Body of pancreas (tissue), 4 donors: ENCODE data around the gene HIBCH. TPM values are rescaled to one million over a fixed set of nuclear protein-coding genes. Genes with fewer than 3 reads are reported as not detected.

Experiments used
- ATAC-seq: fragments of 150-250 bp; one replicate; pipeline ENCODE4 v1.9.1; 2016
- DNase-seq, 4 donors: peaks; one replicate each; pipeline ENCODE4 v3.0.0-alpha.2; 2019
- H3K27ac ChIP-seq, 4 donors: fragments of 200-600 bp; sonication (generic); 1 replicate in 3 of 4; 2 replicates in 1 of 4; pipeline versions ENCODE4 v1.5.1 to v1.6.1; 2016 to 2019; ENCODE audit warnings: mild to moderate bottlenecking in 1 of 4, mixed read lengths in 1 of 4, moderate library complexity in 1 of 4
- H3K27me3 ChIP-seq, 2 donors: fragments of 200-600 bp; sonication (generic); one replicate each; pipeline ENCODE4 v1.6.0; 2016; ENCODE audit warnings: mild to moderate bottlenecking in 1 of 2
- H3K36me3 ChIP-seq, 2 donors: fragments of 200-600 bp; sonication (generic); replicated peaks in 1 of 2; 2 replicates each; pipeline ENCODE4 v1.5.1; 2016; ENCODE audit warnings: low read depth in 2 of 2; ENCODE audit not compliant: insufficient read depth in 1 of 2
- H3K4me1 ChIP-seq: fragments of 200-600 bp; sonication (generic); one replicate; pipeline ENCODE4 v1.6.0; 2016
- H3K4me3 ChIP-seq, 2 donors: fragments of 200-600 bp; sonication (generic); 1 replicate in 1 of 2; 2 replicates in 1 of 2; pipeline ENCODE4 v1.5.1; 2016 to 2019
- H3K9me3 ChIP-seq, 3 donors: fragments of 200-600 bp; sonication (generic); 1 replicate in 2 of 3; 2 replicates in 1 of 3; pipeline ENCODE4 v1.5.1; 2016
- CTCF ChIP-seq, 7 experiments: fragments of 450-650 bp in 4 of 7; fragments of 200-600 bp in 3 of 7; sonication (generic) in 3 of 7; IDR thresholded peaks; one replicate each; pipeline ENCODE4 v1.5.1; 2016 to 2019; ENCODE audit warnings: antibody characterized with exemption in 7 of 7
- POLR2A ChIP-seq, 3 donors: fragments of 450-650 bp; IDR thresholded peaks; one replicate each; pipeline ENCODE4 v1.6.1; 2016; ENCODE audit warnings: antibody characterized with exemption in 3 of 3, mild to moderate bottlenecking in 2 of 3
- WGBS, 2 donors: methylation state at CpG; one replicate each; pipeline ENCODE4 v1.1.5; 2017; 5-methylcytosine and 5-hydroxymethylcytosine counted together
- intact Hi-C: fragments of 100-400 bp; cut with DNase I; formaldehyde crosslinking; loops from one replicate; pipeline ENCODE4 v1.15.1; 2023
- total RNA-seq, 2 donors: library from RNA; depleted of rRNA; stranded (reverse); fragments of >200 nt; gene quantifications; one replicate each; pipeline ENCODE4 v1.1.0, GENCODE V29; 2016

The HIBCH gene
- total RNA-seq, 2 donors from 2014 or later, result 19.4 to 21.3 TPM

- DNase-seq (no peak), ATAC-seq (no peak)
- peaks cover 0 to 2% of the 10 kb centered on the region in 2 donors for H3K36me3 ChIP-seq
- H3K4me3 ChIP-seq, result no peak overlapping the region
- peaks cover 21% of the 10 kb centered on the region for H3K4me1 ChIP-seq
- H3K9me3 ChIP-seq, result no peaks in the 10 kb centered on the region
- intact Hi-C loops, result no loop called here
- 65 to 86% methylated on average over 2 of the region's 2 CpGs for WGBS, 2 donors
- no peak overlapping the region for H3K27ac ChIP-seq
- TF ChIP-seq POLR2A (IDR thresholded peaks at IDR 0.05) (no peak), CTCF (IDR thresholded peaks at IDR 0.05) (no peak)
- H3K27me3 ChIP-seq, result no peaks in the 10 kb centered on the region
These were observed 120.5 kb downstream of the HIBCH start for GRCh38 chr2:190199109-190199508.

GRCh38 chr2:190197143-190197720 lies 122.4 kb downstream of the HIBCH start:
- intact Hi-C loops, result no loop called here
- 81 to 89% methylated on average over 5 of the region's 5 CpGs for WGBS, 2 donors
- Histone ChIP-seq H3K4me3 (no peak overlapping the region), H3K9me3 (no peaks in the 10 kb centered on the region), H3K27ac (no peak overlapping the region), H3K27me3 (no peaks in the 10 kb centered on the region), H3K4me1 (peaks cover 21% of the 10 kb centered on the region), H3K36me3 (peaks cover 0 to 2% of the 10 kb centered on the region in 2 donors)
- DNase-seq (no peak), ATAC-seq (no peak)
- TF ChIP-seq CTCF (IDR thresholded peaks at IDR 0.05), result no peak
- TF ChIP-seq POLR2A (IDR thresholded peaks at IDR 0.05), result no peak

- TF ChIP-seq POLR2A (IDR thresholded peaks at IDR 0.05), result no peak
- no peak for TF ChIP-seq CTCF (IDR thresholded peaks at IDR 0.05)
- ATAC-seq, result no peak
- Histone ChIP-seq H3K27me3 (no peaks in the 10 kb centered on the region), H3K4me1 (peaks cover 5% of the 10 kb centered on the region), H3K4me3 (no peak overlapping the region), H3K27ac (no peak overlapping the region), H3K36me3 (no peaks in the 10 kb centered on the region), H3K9me3 (no peaks in the 10 kb centered on the region)
- intact Hi-C loops, result no loop called here
- 96 to 98% methylated on average over 3 of the region's 3 CpGs for WGBS, 2 donors
- no peak for DNase-seq
These were observed 129.0 kb downstream of the HIBCH start for GRCh38 chr2:190190507-190191162.

GRCh38 chr2:190188289-190188688 lies 131.3 kb downstream of the HIBCH start:
- WGBS, 2 donors, result 60 to 62% methylated on average over 1 of the region's 1 CpG
- H3K4me3 ChIP-seq, result no peak overlapping the region

More at GRCh38 chr2:190188289-190188688, 131.3 kb downstream of the HIBCH start:
- H3K36me3 ChIP-seq, result no peaks in the 10 kb centered on the region
- DNase-seq (no peak), ATAC-seq (no peak)
- TF ChIP-seq CTCF (IDR thresholded peaks at IDR 0.05) (no peak), POLR2A (IDR thresholded peaks at IDR 0.05) (no peak)
- H3K27ac ChIP-seq, result no peak overlapping the region
- H3K27me3 ChIP-seq, result no peaks in the 10 kb centered on the region
- peaks cover 9% of the 10 kb centered on the region for H3K4me1 ChIP-seq
- intact Hi-C loops, result no loop called here
- no peaks in the 10 kb centered on the region for H3K9me3 ChIP-seq
